Transverse colon (tissue), 4 donors: ENCODE results near the gene KCNT1.

Experiments used
- CTCF ChIP-seq, 5 experiments: fragments of 200-600 bp in 3 of 5; fragments of 450-650 bp in 2 of 5; sonication (generic) in 3 of 5; IDR thresholded peaks; 1 replicate in 2 of 5; 2 replicates in 3 of 5; pipeline ENCODE4 v1.5.1; 2016 to 2017; ENCODE audit warnings: antibody characterized with exemption in 5 of 5, inconsistent platforms in 3 of 5, mild to moderate bottlenecking in 2 of 5, moderate library complexity in 1 of 5
- EP300 ChIP-seq: sonication (generic); formaldehyde crosslinking; IDR thresholded peaks from one replicate; pipeline ENCODE4 v1.6.1; 2017; ENCODE audit warnings: antibody characterized with exemption, low read depth
- POLR2A ChIP-seq: fragments of 450-650 bp; IDR thresholded peaks from one replicate; pipeline ENCODE4 v1.6.1; 2016; ENCODE audit warnings: antibody characterized with exemption, mild to moderate bottlenecking, moderate library complexity
- POLR2AphosphoS5 ChIP-seq, 3 donors: sonication (generic); formaldehyde crosslinking; IDR thresholded peaks; one replicate each; pipeline ENCODE4 v1.6.1; 2016; ENCODE audit warnings: antibody characterized with exemption in 3 of 3

GRCh38 chr9:135760465-135760864 is 58.5 kb downstream of the KCNT1 start:
- TF ChIP-seq POLR2A = no peak
- no peak for TF ChIP-seq EP300
- TF ChIP-seq CTCF (IDR thresholded peaks at IDR 0.05) = no peak
- no peak for TF ChIP-seq POLR2AphosphoS5 (IDR thresholded peaks at IDR 0.05)
